Nephron progenitor cell (in vitro differentiated cells): ENCODE data around the gene FAM117B.

Experiments
- DNase-seq: peaks from one replicate; pipeline ENCODE4 v3.0.0; 2021
- H3K27ac Mint-ChIP-seq: 2 replicates; pipeline ENCODE4 v1.8.0; 2021; ENCODE audit warnings: mild to moderate bottlenecking, moderate library complexity, mixed read lengths
- H3K27me3 Mint-ChIP-seq: 2 replicates; pipeline ENCODE4 v1.8.0; 2021; ENCODE audit warnings: mild to moderate bottlenecking, low read depth, mixed read lengths; ENCODE audit not compliant: poor library complexity
- H3K36me3 Mint-ChIP-seq: 2 replicates; pipeline ENCODE4 v1.8.0; 2021; ENCODE audit warnings: low read depth, mixed read lengths
- H3K4me1 Mint-ChIP-seq: 2 replicates; pipeline ENCODE4 v1.8.0; 2021; ENCODE audit warnings: mixed read lengths
- H3K4me3 Mint-ChIP-seq: 2 replicates; pipeline ENCODE4 v1.8.0; 2021; ENCODE audit warnings: mild to moderate bottlenecking, moderate library complexity, mixed read lengths
- H3K9me3 Mint-ChIP-seq: 2 replicates; pipeline ENCODE4 v1.8.0; 2021; ENCODE audit warnings: mild to moderate bottlenecking, moderate library complexity, mixed read lengths
- CTCF ChIP-seq: fragments of 200-600 bp; sonication (generic); IDR thresholded peaks from 2 replicates; pipeline ENCODE4 v1.5.0; 2021; ENCODE audit warnings: antibody characterized with exemption

Gene FAM117B

GRCh38 chr2:202599911-202600310 lies 34.9 kb upstream of the FAM117B start:
- Mint-ChIP-seq H3K36me3 (no peaks in the 10 kb centered on the region), H3K4me1 (no peaks in the 10 kb centered on the region), H3K4me3 (no peak overlapping the region), H3K27me3 (peaks cover 5% of the 10 kb centered on the region), H3K9me3 (no peaks in the 10 kb centered on the region), H3K27ac (no peak overlapping the region)
- no peak for DNase-seq
- no peak for TF ChIP-seq CTCF

GRCh38 chr2:202604699-202605098 lies 30.1 kb upstream of the FAM117B start:
- Mint-ChIP-seq H3K4me1 (no peaks in the 10 kb centered on the region), H3K36me3 (no peaks in the 10 kb centered on the region), H3K4me3 (no peak overlapping the region), H3K27me3 (peaks cover 5% of the 10 kb centered on the region), H3K27ac (no peak overlapping the region), H3K9me3 (peaks cover 5% of the 10 kb centered on the region)
- no peak for DNase-seq
- no peak for TF ChIP-seq CTCF

DNA sequence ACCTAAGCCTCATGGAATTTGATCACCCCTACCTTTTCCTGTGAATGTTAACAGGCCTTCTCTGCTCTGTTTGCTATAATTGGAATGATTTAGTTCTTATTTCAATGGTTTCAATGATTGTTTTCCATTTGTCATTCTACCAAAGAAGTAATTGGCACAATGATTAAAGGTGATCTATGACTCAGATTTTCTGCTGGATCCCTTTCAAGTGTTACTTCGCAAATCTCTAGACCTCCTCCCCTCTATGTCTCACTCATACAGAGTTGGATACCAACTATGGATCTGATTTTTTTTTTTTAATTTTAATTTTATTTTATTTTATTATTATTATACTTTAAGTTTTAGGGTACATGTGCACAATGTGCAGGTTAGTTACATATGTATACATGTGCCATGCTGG lies 29.6 kb upstream of the FAM117B start:
- no peaks in the 10 kb centered on the region for H3K36me3 Mint-ChIP-seq
- peaks cover 5% of the 10 kb centered on the region for H3K27me3 Mint-ChIP-seq
- H3K4me1 Mint-ChIP-seq = no peaks in the 10 kb centered on the region
- DNase-seq = no peak
- H3K27ac Mint-ChIP-seq = peak overlapping the region; percentile 5
- no peak overlapping the region for H3K4me3 Mint-ChIP-seq
- peaks cover 5% of the 10 kb centered on the region for H3K9me3 Mint-ChIP-seq
- TF ChIP-seq CTCF = no peak

DNA sequence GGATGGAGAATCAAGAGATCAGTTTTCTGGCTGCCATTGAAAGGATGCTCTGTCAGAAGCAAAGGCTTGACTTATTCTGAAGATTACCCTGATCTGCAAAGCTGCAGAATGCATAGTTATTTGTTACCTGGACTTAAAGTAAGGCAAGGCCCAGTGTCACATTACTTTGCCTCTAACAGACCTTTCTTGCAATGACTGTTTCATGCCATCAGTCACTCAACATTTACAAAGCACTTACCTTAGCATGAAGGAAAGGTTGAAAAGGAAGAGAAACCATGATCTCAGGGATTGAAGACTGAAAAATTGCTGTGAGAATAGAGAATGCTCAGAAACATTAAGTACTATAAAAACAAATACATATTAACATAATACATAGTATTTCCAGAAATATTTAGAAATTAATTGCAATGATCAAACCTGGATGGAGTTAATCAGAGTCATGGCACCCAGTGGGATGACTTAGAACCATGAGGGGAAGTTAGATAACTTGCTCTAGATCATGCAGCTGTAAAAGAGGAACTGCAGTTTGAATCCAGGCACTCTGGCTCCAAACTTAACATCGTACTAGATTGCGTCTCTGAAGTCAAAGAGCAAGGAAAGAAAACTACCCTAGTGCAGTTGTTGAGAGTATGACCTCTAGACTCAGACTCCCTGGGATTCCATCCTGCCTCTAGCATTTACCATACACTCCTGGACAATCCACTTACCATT lies 26.5 kb upstream of the FAM117B start:
- H3K27ac Mint-ChIP-seq = no peak overlapping the region
- no peaks in the 10 kb centered on the region for H3K27me3 Mint-ChIP-seq
- peaks cover 5% of the 10 kb centered on the region for H3K9me3 Mint-ChIP-seq
- no peaks in the 10 kb centered on the region for H3K4me1 Mint-ChIP-seq
- TF ChIP-seq CTCF = no peak
- DNase-seq = no peak
- H3K36me3 Mint-ChIP-seq = no peaks in the 10 kb centered on the region
- no peak overlapping the region for H3K4me3 Mint-ChIP-seq

GRCh38 chr2:202609381-202610145 lies 25.2 kb upstream of the FAM117B start:
- TF ChIP-seq CTCF = no peak
- no peak for DNase-seq

DNA sequence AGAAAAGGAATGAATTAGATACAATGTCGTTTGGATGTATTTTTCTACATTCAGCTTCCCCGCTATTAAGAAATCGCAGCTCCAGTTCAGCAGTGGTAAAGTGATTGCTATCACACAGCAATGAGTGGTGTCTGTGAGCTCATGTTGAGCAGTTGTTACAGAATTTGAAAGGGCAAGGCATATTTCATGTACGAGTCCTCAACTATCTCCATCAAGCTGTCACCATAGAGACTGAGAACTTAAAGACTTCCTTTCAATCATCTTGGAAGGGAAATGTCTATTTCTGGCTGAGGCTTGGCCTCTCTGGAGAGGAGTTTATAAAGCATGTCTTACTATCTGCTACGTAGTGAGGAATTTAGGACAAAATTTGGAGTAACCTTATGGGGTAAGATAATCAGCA lies 24.4 kb upstream of the FAM117B start:
- H3K4me1 Mint-ChIP-seq = no peaks in the 10 kb centered on the region
- H3K4me3 Mint-ChIP-seq = no peak overlapping the region
- no peak for DNase-seq
- no peak overlapping the region for H3K27ac Mint-ChIP-seq
- H3K9me3 Mint-ChIP-seq = peaks cover 5% of the 10 kb centered on the region
- no peaks in the 10 kb centered on the region for H3K36me3 Mint-ChIP-seq
- no peak for TF ChIP-seq CTCF
- no peaks in the 10 kb centered on the region for H3K27me3 Mint-ChIP-seq

More at GRCh38 chr2:202609381-202610145, 25.2 kb upstream of the FAM117B start:
- Mint-ChIP-seq H3K9me3 (peaks cover 5% of the 10 kb centered on the region), H3K4me1 (no peaks in the 10 kb centered on the region), H3K36me3 (no peaks in the 10 kb centered on the region), H3K27me3 (no peaks in the 10 kb centered on the region), H3K27ac (no peak overlapping the region), H3K4me3 (no peak overlapping the region)
